ENCODE data around the gene KRTAP10-1. TPM values are rescaled to one million over a fixed set of nuclear protein-coding genes. Genes with fewer than 3 reads are reported as not detected.

Gene KRTAP10-1
- total RNA-seq, 1 donor from 2014 or later: not detected

DNA sequence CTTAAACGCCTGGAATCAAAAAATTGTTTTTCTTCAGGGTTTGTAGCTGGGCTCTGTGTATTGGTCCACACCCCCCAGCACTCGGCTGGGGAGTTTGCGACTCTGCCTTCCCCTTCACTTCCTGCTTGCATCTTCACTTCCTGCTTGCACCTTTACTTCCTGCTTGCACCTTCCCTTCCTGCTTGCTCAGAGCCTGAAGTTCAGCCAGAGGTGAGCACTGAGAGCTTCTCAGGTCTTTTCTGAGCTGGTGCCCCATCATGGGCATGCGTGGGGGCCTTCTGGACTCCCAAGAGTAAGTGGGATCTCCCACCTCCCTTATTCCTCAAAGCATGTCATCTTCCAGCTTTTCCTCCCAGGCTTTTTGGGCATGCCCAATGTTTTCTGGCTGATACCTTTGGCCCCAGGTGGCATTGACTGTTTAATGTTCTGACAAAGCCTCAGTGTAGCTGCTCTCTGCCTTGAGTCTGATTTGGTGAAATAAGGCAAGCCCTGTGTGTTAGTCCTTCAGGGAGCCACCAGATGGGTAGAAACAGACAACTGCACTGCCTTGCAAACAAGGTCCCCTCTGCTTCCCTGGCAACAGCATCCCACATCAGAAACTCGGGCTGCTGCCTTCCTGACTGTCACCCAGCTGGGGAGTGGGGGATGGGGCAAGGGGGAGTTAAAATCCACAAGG lies 7.8 kb upstream of the KRTAP10-1 start:
- no peak for DNase-seq (ENCODE audit: low spot score)
- peaks cover 2% of the 10 kb centered on the region for H3K27me3 Mint-ChIP-seq (ENCODE audit: unreplicated experiment)
- H3K4me1 Mint-ChIP-seq (ENCODE audit: unreplicated experiment): peaks cover 18% of the 10 kb centered on the region
- no peak overlapping the region for H3K27ac Mint-ChIP-seq (ENCODE audit: unreplicated experiment)
- H3K9me3 Mint-ChIP-seq (ENCODE audit: unreplicated experiment): no peaks in the 10 kb centered on the region
- peaks cover 10% of the 10 kb centered on the region for H3K36me3 Mint-ChIP-seq (ENCODE audit: low read depth, unreplicated experiment)
- no peak overlapping the region for H3K4me3 Mint-ChIP-seq (ENCODE audit: unreplicated experiment)
- TF ChIP-seq, protein P1, sequence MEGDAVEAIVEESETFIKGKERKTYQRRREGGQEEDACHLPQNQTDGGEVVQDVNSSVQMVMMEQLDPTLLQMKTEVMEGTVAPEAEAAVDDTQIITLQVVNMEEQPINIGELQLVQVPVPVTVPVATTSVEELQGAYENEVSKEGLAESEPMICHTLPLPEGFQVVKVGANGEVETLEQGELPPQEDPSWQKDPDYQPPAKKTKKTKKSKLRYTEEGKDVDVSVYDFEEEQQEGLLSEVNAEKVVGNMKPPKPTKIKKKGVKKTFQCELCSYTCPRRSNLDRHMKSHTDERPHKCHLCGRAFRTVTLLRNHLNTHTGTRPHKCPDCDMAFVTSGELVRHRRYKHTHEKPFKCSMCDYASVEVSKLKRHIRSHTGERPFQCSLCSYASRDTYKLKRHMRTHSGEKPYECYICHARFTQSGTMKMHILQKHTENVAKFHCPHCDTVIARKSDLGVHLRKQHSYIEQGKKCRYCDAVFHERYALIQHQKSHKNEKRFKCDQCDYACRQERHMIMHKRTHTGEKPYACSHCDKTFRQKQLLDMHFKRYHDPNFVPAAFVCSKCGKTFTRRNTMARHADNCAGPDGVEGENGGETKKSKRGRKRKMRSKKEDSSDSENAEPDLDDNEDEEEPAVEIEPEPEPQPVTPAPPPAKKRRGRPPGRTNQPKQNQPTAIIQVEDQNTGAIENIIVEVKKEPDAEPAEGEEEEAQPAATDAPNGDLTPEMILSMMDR (IDR thresholded peaks at IDR 0.05; ENCODE audit: unreplicated experiment): no peak

DNA sequence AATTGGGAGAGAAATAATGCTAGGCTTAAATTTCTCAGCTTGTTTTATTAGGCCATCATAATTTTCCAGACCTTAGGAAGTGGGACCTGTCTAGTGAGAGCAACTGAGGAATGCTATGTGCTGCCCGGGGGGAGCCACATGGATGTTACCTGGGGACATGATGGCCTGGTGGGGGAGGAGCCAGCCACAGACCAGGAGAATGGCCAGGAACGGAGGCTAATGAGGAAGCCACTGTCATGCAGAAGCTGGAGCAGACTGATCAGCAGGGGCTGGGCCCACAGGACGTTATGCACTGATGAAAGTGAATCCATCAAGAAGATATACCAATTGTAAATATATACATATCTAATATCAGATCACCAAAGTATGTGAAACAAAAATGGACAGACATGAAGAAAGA lies 4.6 kb upstream of the KRTAP10-1 start:
- H3K36me3 Mint-ChIP-seq (ENCODE audit: low read depth, unreplicated experiment): peaks cover 14% of the 10 kb centered on the region
- peaks cover 4% of the 10 kb centered on the region for H3K27me3 Mint-ChIP-seq (ENCODE audit: unreplicated experiment)
- TF ChIP-seq, protein P1 (IDR thresholded peaks at IDR 0.05; ENCODE audit: unreplicated experiment): no peak
- no peak overlapping the region for H3K27ac Mint-ChIP-seq (ENCODE audit: unreplicated experiment)
- DNase-seq (ENCODE audit: low spot score): no peak
- no peak overlapping the region for H3K4me3 Mint-ChIP-seq (ENCODE audit: unreplicated experiment)
- peaks cover 18% of the 10 kb centered on the region for H3K4me1 Mint-ChIP-seq (ENCODE audit: unreplicated experiment)
- no peaks in the 10 kb centered on the region for H3K9me3 Mint-ChIP-seq (ENCODE audit: unreplicated experiment)

DNA sequence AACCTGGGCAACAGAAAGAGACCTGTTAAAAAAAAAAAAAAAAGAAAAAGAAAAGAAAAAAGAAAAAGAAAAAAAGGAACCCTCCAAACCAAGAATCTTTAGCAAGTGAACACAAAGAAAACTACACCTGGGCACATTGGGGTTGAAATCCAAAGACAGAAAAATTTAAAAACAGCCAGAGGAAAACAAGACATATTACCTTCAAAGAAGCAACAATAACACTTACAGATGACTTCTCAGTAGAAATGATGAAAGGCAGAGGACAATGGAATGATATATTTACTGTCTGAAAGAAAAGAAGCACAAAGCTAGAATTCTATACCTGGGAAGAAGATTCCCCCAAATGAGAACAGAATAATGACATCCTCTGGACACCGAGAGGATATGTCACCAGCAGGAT lies 2.7 kb upstream of the KRTAP10-1 start:
- peaks cover 6% of the 10 kb centered on the region for H3K27me3 Mint-ChIP-seq (ENCODE audit: unreplicated experiment)
- no peak for DNase-seq (ENCODE audit: low spot score)
- TF ChIP-seq, protein P1 (IDR thresholded peaks at IDR 0.05; ENCODE audit: unreplicated experiment): no peak

DNA sequence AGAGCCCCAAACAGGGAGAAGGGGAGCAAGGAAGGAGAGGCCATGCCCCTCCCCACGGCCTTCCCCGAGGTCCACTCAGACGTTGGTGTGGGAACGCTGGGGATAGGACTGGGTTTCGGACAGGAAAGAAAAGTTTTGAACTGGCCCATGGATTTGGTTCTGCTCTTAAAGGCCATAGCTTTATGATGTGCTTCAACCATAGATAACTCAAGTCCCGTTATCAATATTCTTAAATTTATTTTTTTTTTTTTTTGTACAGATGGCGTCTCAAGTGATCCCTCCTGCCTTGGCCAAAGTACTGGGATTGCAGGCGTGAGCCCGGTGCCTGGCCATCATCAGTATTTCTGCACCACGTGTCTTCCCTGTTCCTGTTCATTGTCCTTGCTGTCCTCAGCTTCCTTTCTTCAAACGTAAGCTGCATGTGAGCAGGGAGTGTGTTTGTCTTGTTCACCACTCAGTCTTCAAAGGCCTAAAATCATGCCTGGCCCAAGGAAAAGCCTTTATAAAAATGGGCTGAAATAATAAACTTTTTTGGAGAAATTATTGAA lies 820 bp upstream of the KRTAP10-1 start:
- no peak for DNase-seq (ENCODE audit: low spot score)
- Mint-ChIP-seq H3K27me3 (ENCODE audit: unreplicated experiment) (peaks cover 6% of the 10 kb centered on the region), H3K9me3 (ENCODE audit: unreplicated experiment) (no peaks in the 10 kb centered on the region), H3K4me3 (ENCODE audit: unreplicated experiment) (peak overlapping the region; percentile 39), H3K27ac (ENCODE audit: unreplicated experiment) (no peak overlapping the region), H3K36me3 (ENCODE audit: low read depth, unreplicated experiment) (peaks cover 4% of the 10 kb centered on the region), H3K4me1 (ENCODE audit: unreplicated experiment) (no peaks in the 10 kb centered on the region)
- TF ChIP-seq, protein P1 (IDR thresholded peaks at IDR 0.05; ENCODE audit: unreplicated experiment): no peak

More for the DNA sequence above, 2.7 kb upstream of the KRTAP10-1 start:
- Mint-ChIP-seq H3K4me1 (ENCODE audit: unreplicated experiment) (peaks cover 7% of the 10 kb centered on the region), H3K4me3 (ENCODE audit: unreplicated experiment) (no peak overlapping the region), H3K36me3 (ENCODE audit: low read depth, unreplicated experiment) (peaks cover 13% of the 10 kb centered on the region), H3K27ac (ENCODE audit: unreplicated experiment) (no peak overlapping the region), H3K9me3 (ENCODE audit: unreplicated experiment) (no peaks in the 10 kb centered on the region)

DNA sequence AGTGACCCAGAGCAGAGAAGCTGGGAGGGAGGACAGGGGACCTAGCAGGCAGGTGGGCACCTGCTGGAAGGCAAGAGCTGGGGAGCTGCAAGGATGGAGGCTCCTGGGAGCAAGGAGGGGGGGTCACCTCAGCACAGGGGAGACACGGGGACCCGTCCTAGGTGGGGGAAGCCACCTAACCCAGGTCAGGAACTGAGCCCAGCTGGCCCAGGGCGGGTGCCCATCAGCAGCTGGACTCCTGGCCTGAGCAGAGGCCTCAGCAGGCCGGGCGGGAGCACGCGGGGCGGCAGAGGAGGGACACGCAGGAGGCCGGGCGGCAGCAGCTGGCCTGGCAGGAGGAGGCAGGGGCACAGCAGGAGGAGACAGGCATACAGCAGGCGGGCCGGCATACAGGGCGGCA lies 949 bp downstream of the KRTAP10-1 start:
- Mint-ChIP-seq H3K27me3 (ENCODE audit: unreplicated experiment) (peaks cover 10% of the 10 kb centered on the region), H3K27ac (ENCODE audit: unreplicated experiment) (no peak overlapping the region), H3K36me3 (ENCODE audit: low read depth, unreplicated experiment) (peaks cover 8% of the 10 kb centered on the region), H3K4me3 (ENCODE audit: unreplicated experiment) (no peak overlapping the region), H3K4me1 (ENCODE audit: unreplicated experiment) (no peaks in the 10 kb centered on the region), H3K9me3 (ENCODE audit: unreplicated experiment) (no peaks in the 10 kb centered on the region)
- TF ChIP-seq, protein P1 (IDR thresholded peaks at IDR 0.05; ENCODE audit: unreplicated experiment): no peak
- DNase-seq (ENCODE audit: low spot score): no peak
